SK-N-SH (cell line): ENCODE measurements around the gene KY.

Experiments used
- CTCF ChIP-seq: fragments of 200-600 bp; sonication (generic); IDR thresholded peaks from 2 replicates; pipeline ENCODE4 v1.6.1; 2017; ENCODE audit warnings: antibody characterized with exemption, mild to moderate bottlenecking, moderate library complexity
- NFIC ChIP-seq: IDR thresholded peaks from 2 replicates; pipeline ENCODE4 v1.4.0; 2012; ENCODE audit warnings: borderline replicate concordance
- RAD21 ChIP-seq: IDR thresholded peaks from 2 replicates; pipeline ENCODE4 v1.6.1; 2012; ENCODE audit warnings: mild to moderate bottlenecking, low read length
- RFX5 ChIP-seq: IDR thresholded peaks from 2 replicates; pipeline ENCODE4 v1.6.1; 2012; ENCODE audit warnings: mild to moderate bottlenecking, improper control_type of control experiment, low read length
- YY1 ChIP-seq: IDR thresholded peaks from 2 replicates; pipeline ENCODE4 v1.4.0; 2012; ENCODE audit warnings: low read depth, mild to moderate bottlenecking

GRCh38 chr3:134652886-134653630 lies 2.2 kb upstream of the KY start:
- TF ChIP-seq YY1 (no peak), CTCF (no peak), NFIC (no peak), RFX5 (no peak), RAD21 (no peak)
